GM18499 (cell line): ENCODE results near the gene CSTA.

Source experiments
- ATAC-seq: cut with Tn5 transposase; IDR thresholded peaks from one replicate; pipeline ENCODE4 v1.9.1; 2021; ENCODE audit warnings: moderate number of reproducible peaks; ENCODE audit not compliant: insufficient read depth, unreplicated experiment

The CSTA gene

GRCh38 chr3:122366379-122366749, 41.3 kb downstream of the CSTA start:
- ATAC-seq = no peak

DNA sequence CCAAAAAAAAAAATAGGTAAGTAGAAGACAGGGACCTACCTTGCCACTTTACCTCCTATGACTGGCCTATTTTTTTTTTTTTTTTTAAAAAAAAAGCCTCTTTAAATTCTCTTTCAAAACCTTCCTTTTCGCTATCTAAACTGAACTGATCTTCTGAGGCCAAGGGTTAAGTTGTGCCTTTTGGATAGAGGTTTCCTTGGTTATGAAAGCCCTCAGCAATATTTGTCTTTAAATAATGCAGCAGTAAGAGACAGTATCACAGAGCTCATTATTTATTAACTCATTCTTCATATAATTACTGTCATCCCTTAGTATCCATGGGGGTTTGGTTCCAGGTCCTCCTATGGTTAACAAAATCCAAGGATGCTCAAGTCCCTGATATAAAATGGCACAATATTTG, 49.0 kb downstream of the CSTA start:
- no peak for ATAC-seq

- ATAC-seq = no peak
Measured at GRCh38 chr3:122377975-122378374, 52.9 kb downstream of the CSTA start.

DNA sequence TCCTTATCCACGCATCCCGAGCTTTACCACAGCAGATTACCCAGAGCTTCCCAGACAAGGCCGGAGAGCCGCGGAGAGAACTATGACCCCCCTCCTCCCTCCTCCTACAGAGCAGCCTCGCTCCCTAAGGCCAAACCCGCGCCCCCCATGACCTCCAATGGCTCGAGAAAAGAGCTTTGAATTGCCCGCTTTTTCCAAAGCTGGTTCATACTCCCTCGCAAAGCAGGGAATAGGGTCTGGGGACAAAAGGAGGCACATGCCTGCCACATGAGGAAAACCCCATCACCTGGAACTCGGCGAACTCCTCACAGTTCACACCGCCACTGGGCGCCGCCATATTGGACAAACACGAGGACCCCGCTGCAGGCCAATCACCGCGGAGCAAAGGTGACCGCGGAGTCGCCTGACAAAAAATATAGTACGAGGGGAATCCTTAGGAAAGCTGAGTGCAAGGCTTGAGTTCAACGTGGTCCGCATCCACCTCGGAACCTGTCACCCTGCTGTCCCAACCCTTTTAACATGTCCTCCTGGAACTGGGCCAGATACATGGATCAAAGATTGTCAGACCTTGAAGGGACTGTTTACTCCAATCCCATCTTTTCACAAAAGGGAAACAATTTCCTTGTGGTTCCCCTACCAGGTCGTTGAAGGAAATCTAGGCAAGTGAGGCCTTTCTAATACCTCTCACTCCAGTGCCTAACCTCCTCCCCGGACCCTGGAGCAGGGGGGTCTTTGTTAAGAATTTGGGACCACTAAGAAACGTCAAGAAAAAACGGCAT, 58.0 kb downstream of the CSTA start, which contains the start of gene MIX23:
Gene MIX23 (minus strand): TSS at position 344 of the 779 bp plus-strand sequence. CDS start 7 bp downstream, at position 337.
- no peak for ATAC-seq

- peak; percentile 73 for ATAC-seq
Measured at GRCh38 chr3:122383771-122384697, 59.0 kb downstream of the CSTA start, which contains the start of gene FAM162A. Gene FAM162A (plus strand): TSS chr3:122384182. CDS start chr3:122384266, 84 bp downstream.

GRCh38 chr3:122387709-122388108, 62.7 kb downstream of the CSTA start:
- no peak for ATAC-seq

DNA sequence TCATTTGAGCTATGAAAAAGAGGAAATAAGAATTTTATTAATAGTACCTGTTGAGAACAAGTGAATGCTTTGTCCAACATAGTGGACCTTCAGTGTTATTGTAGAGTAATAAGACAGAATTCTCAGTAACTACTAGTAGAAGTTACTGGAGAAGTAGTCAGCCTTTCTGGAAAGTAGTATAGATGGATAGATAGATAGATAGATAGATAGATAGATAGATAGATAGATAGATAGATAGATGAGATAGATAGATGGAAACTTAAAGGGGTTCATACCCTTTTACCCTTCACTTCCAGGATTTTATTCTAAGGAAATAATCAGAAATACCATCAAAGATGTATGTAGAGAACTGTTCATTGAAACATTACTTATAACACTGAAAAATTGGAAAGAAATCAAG, 64.1 kb downstream of the CSTA start:
- no peak for ATAC-seq

- ATAC-seq = no peak
Measured at GRCh38 chr3:122389892-122390291, 64.8 kb downstream of the CSTA start.

GRCh38 chr3:122390665-122391064, 65.6 kb downstream of the CSTA start:
- ATAC-seq = no peak
